H1 (cell line): ENCODE measurements around the gene LRRC45. TPM values are rescaled to one million over a fixed set of nuclear protein-coding genes. Genes with fewer than 3 reads are reported as not detected.

Source experiments
- CTCF ChIA-PET: fragments of 300-600 bp; sonication (Branson Sonifier 250); formaldehyde crosslinking; loops from one replicate; lab custom pipeline; 2021; ENCODE audit not compliant: partially characterized antibody; lab: Charles Lee
- POLR2A ChIA-PET: fragments of 300-600 bp; sonication (Branson Sonifier 250); formaldehyde crosslinking; loops from one replicate; lab custom pipeline; 2021; ENCODE audit warnings: inconsistent platforms; ENCODE audit not compliant: partially characterized antibody; lab: Charles Lee
- DNase-seq, 2 experiments: peaks; one replicate each; pipeline versions ENCODE4 v3.0.0 to v3.0.0-alpha.2; 2010 to 2022; ENCODE audit warnings: low spot score in 2 of 2, low read depth in 1 of 2, mixed read lengths in 1 of 2
- FAIRE-seq: peaks from 2 replicates; lab custom pipeline; 2011; peaks lifted over from hg19 to GRCh38; lab: Jason Lieb, UNC
- H2AFZ ChIP-seq: 2 replicates; pipeline ENCODE4 v1.8.1; 2012; ENCODE audit warnings: low read length, inconsistent platforms
- H2AK5ac ChIP-seq: 2 replicates; pipeline ENCODE4 v1.6.1; 2013; ENCODE audit warnings: low read depth, low read length
- H2BK120ac ChIP-seq: replicated peaks from 2 replicates; pipeline ENCODE3; 2013; ENCODE audit warnings: low read depth, low read length, inconsistent platforms
- H2BK12ac ChIP-seq: 2 replicates; pipeline ENCODE4 v1.6.1; 2013; ENCODE audit warnings: low read depth, low read length
- H2BK15ac ChIP-seq: 2 replicates; pipeline ENCODE4 v1.6.1; 2013; ENCODE audit warnings: low read length
- H2BK20ac ChIP-seq: 2 replicates; pipeline ENCODE4 v1.6.1; 2013; ENCODE audit warnings: low read length
- H2BK5ac ChIP-seq: 2 replicates; pipeline ENCODE4 v1.6.1; 2013; ENCODE audit warnings: low read depth, low read length
- H3K14ac ChIP-seq: 2 replicates; pipeline ENCODE4 v1.6.1; 2013; ENCODE audit warnings: inconsistent platforms; ENCODE audit not compliant: insufficient read length
- H3K18ac ChIP-seq: 2 replicates; pipeline ENCODE4 v1.6.1; 2013; ENCODE audit warnings: low read length; ENCODE audit errors: extremely low read depth
- H3K23ac ChIP-seq: 2 replicates; pipeline ENCODE4 v1.6.1; 2013; ENCODE audit warnings: inconsistent platforms; ENCODE audit not compliant: insufficient read length
- H3K23me2 ChIP-seq: 2 replicates; pipeline ENCODE4 v1.6.1; 2013; ENCODE audit warnings: low read depth, low read length
- H3K27ac ChIP-seq: 2 replicates; pipeline ENCODE4 v1.6.1; 2011; ENCODE audit warnings: low read depth, low read length, inconsistent platforms
- H3K27me3 ChIP-seq, 4 experiments: replicated peaks in 1 of 4; 1 replicate in 1 of 4; 2 replicates in 3 of 4; pipeline versions ENCODE4 v1.6.1 to v1.8.1; 2011 to 2013; ENCODE audit warnings: low read length in 3 of 4, mild to moderate bottlenecking in 3 of 4, inconsistent platforms in 2 of 4, mixed read lengths in 2 of 4, moderate library complexity in 1 of 4; ENCODE audit not compliant: control insufficient read depth in 3 of 4, insufficient read depth in 3 of 4; ENCODE audit errors: extremely low read depth in 1 of 4
- H3K36me3 ChIP-seq, 4 experiments: 2 replicates each; pipeline versions ENCODE4 v1.6.1 to v1.8.1; 2011 to 2013; ENCODE audit warnings: mild to moderate bottlenecking in 4 of 4, low read length in 3 of 4, moderate library complexity in 2 of 4, control low read depth in 1 of 4, inconsistent platforms in 1 of 4; ENCODE audit not compliant: insufficient read depth in 4 of 4, control insufficient read depth in 2 of 4
- H3K4ac ChIP-seq: replicated peaks from 2 replicates; pipeline ENCODE3; 2013; ENCODE audit warnings: low read length, low read depth, mixed read lengths, inconsistent platforms; ENCODE audit not compliant: insufficient read length
- H3K4me1 ChIP-seq, 4 experiments: replicated peaks in 1 of 4; 1 replicate in 1 of 4; 2 replicates in 3 of 4; pipeline versions ENCODE4 v1.6.1 to v1.8.1; 2011 to 2013; ENCODE audit warnings: low read length in 3 of 4, inconsistent platforms in 2 of 4, mixed read lengths in 1 of 4; ENCODE audit not compliant: insufficient read depth in 4 of 4, control insufficient read depth in 3 of 4
- H3K4me2 ChIP-seq, 2 experiments: 2 replicates each; pipeline versions ENCODE4 v1.6.1 to v1.8.1; 2011 to 2013; ENCODE audit warnings: low read depth in 2 of 2, low read length in 2 of 2, control low read depth in 1 of 2, inconsistent platforms in 1 of 2, mild to moderate bottlenecking in 1 of 2; ENCODE audit not compliant: insufficient read depth in 1 of 2
- H3K4me3 ChIP-seq, 4 experiments: fragments of 200-600, 300-600 bp in 1 of 4; sonication (generic), shearing (Covaris generic), sonication (Bioruptor Twin) in 1 of 4; 2 replicates each; pipeline versions ENCODE4 v1.5.1 to v1.8.1; 2011 to 2016; ENCODE audit warnings: low read length in 4 of 4, low read depth in 3 of 4, control low read depth in 2 of 4, inconsistent platforms in 2 of 4, mild to moderate bottlenecking in 2 of 4, mixed read lengths in 1 of 4, moderate library complexity in 1 of 4; ENCODE audit not compliant: insufficient read depth in 2 of 4; ENCODE audit errors: extremely low read depth in 1 of 4
- H3K56ac ChIP-seq: replicated peaks from 2 replicates; pipeline ENCODE3; 2013; ENCODE audit warnings: low read depth, mild to moderate bottlenecking, mixed read lengths, low read length, inconsistent platforms; ENCODE audit not compliant: insufficient read length
- H3K79me1 ChIP-seq: 2 replicates; pipeline ENCODE4 v1.6.1; 2013; ENCODE audit warnings: low read depth, low read length, control low read depth
- H3K79me2 ChIP-seq, 2 experiments: 2 replicates each; pipeline versions ENCODE4 v1.6.1 to v1.8.1; 2012 to 2013; ENCODE audit warnings: low read length in 2 of 2, mild to moderate bottlenecking in 2 of 2, inconsistent platforms in 1 of 2; ENCODE audit not compliant: insufficient read depth in 2 of 2, control insufficient read depth in 1 of 2
- H3K9ac ChIP-seq, 4 experiments: replicated peaks in 1 of 4; 1 replicate in 1 of 4; 2 replicates in 3 of 4; pipeline versions ENCODE4 v1.6.1 to v1.8.1; 2011 to 2013; ENCODE audit warnings: low read depth in 3 of 4, low read length in 3 of 4, control low read depth in 2 of 4, mild to moderate bottlenecking in 2 of 4, moderate library complexity in 2 of 4, inconsistent platforms in 1 of 4; ENCODE audit errors: extremely low read depth in 1 of 4
- H3K9me3 ChIP-seq, 2 experiments: 2 replicates each; pipeline versions ENCODE4 v1.6.1 to v1.8.1; 2012 to 2013; ENCODE audit warnings: mild to moderate bottlenecking in 2 of 2, moderate library complexity in 2 of 2, control low read depth in 1 of 2, inconsistent platforms in 1 of 2, low read depth in 1 of 2, low read length in 1 of 2, mixed read lengths in 1 of 2; ENCODE audit not compliant: insufficient read depth in 2 of 2
- H4K20me1 ChIP-seq, 2 experiments: replicated peaks in 1 of 2; 2 replicates each; pipeline versions ENCODE3 to v1.8.1; 2011 to 2013; ENCODE audit warnings: inconsistent platforms in 2 of 2, low read length in 2 of 2, mild to moderate bottlenecking in 1 of 2; ENCODE audit not compliant: insufficient read depth in 2 of 2, control insufficient read depth in 1 of 2
- H4K5ac ChIP-seq: 2 replicates; pipeline ENCODE4 v1.6.1; 2013; ENCODE audit warnings: low read length, low read depth, mixed read lengths, inconsistent platforms; ENCODE audit not compliant: insufficient read length
- H4K8ac ChIP-seq: 2 replicates; pipeline ENCODE4 v1.8.0; 2013; ENCODE audit warnings: mild to moderate bottlenecking, moderate library complexity, low read length, inconsistent platforms; ENCODE audit not compliant: insufficient read depth; ENCODE audit errors: extremely low read depth
- H4K91ac ChIP-seq: replicated peaks from 2 replicates; pipeline ENCODE3; 2013; ENCODE audit warnings: low read length, mixed read lengths, inconsistent platforms; ENCODE audit not compliant: insufficient read length
- PHF8 ChIP-seq: fragments of 200-600 bp; sonication (generic); conservative IDR thresholded peaks from 2 replicates; pipeline ENCODE4 v1.7.1; 2012; ENCODE audit warnings: low read depth, mild to moderate bottlenecking, inconsistent platforms, low read length, moderate library complexity
- WGBS, 2 experiments: shearing (Covaris generic) in 1 of 2; methylation state at CpG; one replicate each; pipeline versions ENCODE4 v1.1.6 to v1.1.7; 2013 to 2015; ENCODE audit warnings: low lambda C conversion rate in 2 of 2, mixed read lengths in 2 of 2, inconsistent platforms in 1 of 2, low coverage in 1 of 2, missing lambda C conversion rate in 1 of 2; ENCODE audit not compliant: insufficient replicate concordance in 2 of 2, insufficient coverage in 1 of 2, insufficient read length in 1 of 2; ENCODE audit errors: extremely low coverage in 1 of 2, missing lambda C conversion rate in 1 of 2; 5-methylcytosine and 5-hydroxymethylcytosine counted together
- polyA plus RNA-seq, 7 experiments: library from polyadenylated mRNA; depleted of rRNA in 3 of 7; stranded (reverse) in 5 of 7; unstranded in 2 of 7; fragments of >200 nt in 5 of 7; fragments of 200-250 nt in 2 of 7; gene quantifications; 1 replicate in 5 of 7; 2 replicates in 1 of 7; 4 replicates in 1 of 7; pipeline versions ENCODE4 v1.2.1 to v1.2.3, GENCODE V29; 2011 to 2013; ENCODE audit warnings: missing spikeins in 2 of 7, mixed read lengths in 2 of 7
- total RNA-seq: library from RNA; stranded (reverse); fragmentation: NEBNext Ultra II Directional; extraction: Animal tissue kit (Norgen Biotek cat#: 25700); gene quantifications from 2 replicates; pipeline ENCODE4 v1.2.1, GENCODE V29; 2021
- TF ChIP-seq, protein P1 (sequence below), 3 experiments: IDR thresholded peaks; 1 replicate in 2 of 3; 2 replicates in 1 of 3; pipeline versions ENCODE4 v1.5.1 to v1.6.1; 2011; ENCODE audit warnings: low read length in 3 of 3, mild to moderate bottlenecking in 3 of 3, inconsistent platforms in 2 of 3, low read depth in 1 of 3, moderate library complexity in 1 of 3; ENCODE audit not compliant: insufficient read depth in 1 of 3; ENCODE audit errors: control extremely low read depth in 1 of 3

LRRC45 gene
- total and polyA plus RNA-seq, 2 of the 8 experiments (the other 6 are each of a cell fraction or from before 2014, with no cell fraction given): 11.5 to 29.0 TPM

DNA sequence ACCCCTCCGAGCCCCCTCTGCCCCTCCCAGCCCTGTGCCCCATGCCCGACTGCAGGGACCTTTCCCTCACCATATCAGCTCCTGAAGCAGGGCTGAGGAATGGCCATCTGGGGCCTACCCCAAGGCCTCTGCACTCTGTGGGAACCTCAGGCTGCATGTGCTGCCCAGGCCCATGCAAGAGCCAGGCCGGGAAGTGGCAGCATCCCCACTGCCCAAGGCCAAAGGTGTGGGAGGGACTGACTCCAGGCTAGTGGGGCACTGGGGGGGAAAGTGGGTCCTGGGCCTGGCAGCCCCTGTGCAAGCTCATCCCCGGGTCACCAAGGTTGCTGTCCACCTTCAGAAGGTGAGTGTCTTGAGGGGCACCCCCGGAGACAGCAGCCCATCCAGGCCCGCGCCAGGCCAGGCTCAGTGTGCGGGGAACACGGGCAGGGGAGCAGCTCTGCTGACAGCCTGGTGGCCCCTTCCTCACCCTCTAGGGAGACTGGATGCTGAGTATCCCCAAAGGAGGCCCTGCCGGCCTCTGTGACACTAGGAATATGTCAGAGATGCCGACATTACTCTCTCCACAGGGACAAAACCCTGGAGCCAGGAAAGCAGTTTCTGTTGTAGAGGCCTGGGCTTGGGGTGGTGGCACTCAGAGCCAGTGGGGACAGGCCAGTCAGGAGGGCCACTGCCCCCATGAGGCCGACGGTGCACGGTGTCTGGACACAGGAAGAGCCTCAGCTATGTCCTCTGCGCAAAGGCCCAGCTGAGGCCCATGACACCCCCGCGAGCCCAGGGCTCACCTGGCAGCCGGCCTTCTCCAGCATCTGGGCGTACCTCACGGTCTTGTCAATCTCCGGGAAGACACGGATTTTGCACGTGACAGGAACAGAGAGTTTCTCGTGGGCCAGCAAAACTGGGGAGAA lies 39.2 kb downstream of the LRRC45 start:
- no peak for TF ChIP-seq PHF8
- TF ChIP-seq, protein P1, sequence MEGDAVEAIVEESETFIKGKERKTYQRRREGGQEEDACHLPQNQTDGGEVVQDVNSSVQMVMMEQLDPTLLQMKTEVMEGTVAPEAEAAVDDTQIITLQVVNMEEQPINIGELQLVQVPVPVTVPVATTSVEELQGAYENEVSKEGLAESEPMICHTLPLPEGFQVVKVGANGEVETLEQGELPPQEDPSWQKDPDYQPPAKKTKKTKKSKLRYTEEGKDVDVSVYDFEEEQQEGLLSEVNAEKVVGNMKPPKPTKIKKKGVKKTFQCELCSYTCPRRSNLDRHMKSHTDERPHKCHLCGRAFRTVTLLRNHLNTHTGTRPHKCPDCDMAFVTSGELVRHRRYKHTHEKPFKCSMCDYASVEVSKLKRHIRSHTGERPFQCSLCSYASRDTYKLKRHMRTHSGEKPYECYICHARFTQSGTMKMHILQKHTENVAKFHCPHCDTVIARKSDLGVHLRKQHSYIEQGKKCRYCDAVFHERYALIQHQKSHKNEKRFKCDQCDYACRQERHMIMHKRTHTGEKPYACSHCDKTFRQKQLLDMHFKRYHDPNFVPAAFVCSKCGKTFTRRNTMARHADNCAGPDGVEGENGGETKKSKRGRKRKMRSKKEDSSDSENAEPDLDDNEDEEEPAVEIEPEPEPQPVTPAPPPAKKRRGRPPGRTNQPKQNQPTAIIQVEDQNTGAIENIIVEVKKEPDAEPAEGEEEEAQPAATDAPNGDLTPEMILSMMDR (IDR thresholded peaks at IDR 0.05; ENCODE audit: control extremely low read depth in 1 of 3, insufficient read depth in 1 of 3, low read depth in 1 of 3, low read length in 3 of 3): peak in 1 of 3 experiments; percentile 22; a peak in 1 of 4 replicates
- DNase-seq (no peak), FAIRE-seq (no peak)
- H3K36me3 ChIP-seq: peaks cover 8 to 24% (median 16%) of the 10 kb centered on the region in 4 experiments; a peak in 5 of 8 replicates
- H2BK120ac ChIP-seq: no peak overlapping the region
- H3K27ac ChIP-seq: no peak overlapping the region
- no peaks in the 10 kb centered on the region for H3K79me2 ChIP-seq
- 94% methylated on average over 23 of the region's 24 CpGs; no CpG with 5 or more reads in 1 of the 2 experiments for WGBS, 2 experiments
- H4K20me1 ChIP-seq: peaks cover 0 to 9% of the 10 kb centered on the region in 2 experiments
- no peak overlapping the region for H4K91ac ChIP-seq
- no peak overlapping the region for H3K56ac ChIP-seq
- H3K9ac ChIP-seq: no peak overlapping the region
- H4K5ac ChIP-seq: no peak overlapping the region
- H3K14ac ChIP-seq: no peak overlapping the region
- POLR2A ChIA-PET: interaction anchor here (0.9 to 16.2 kb wide), 10 partner anchors 7 to 128 kb away, joined by 3 to 161 read pairs (median 6); partner anchors contain the start of genes DCXR, GPS1, RAC3 and RFNG
- no peaks in the 10 kb centered on the region for H3K9me3 ChIP-seq
- no peak overlapping the region for H2BK20ac ChIP-seq
- H3K79me1 ChIP-seq: peaks cover 5% of the 10 kb centered on the region; the same call in 1 of the 2 replicates
- H2BK15ac ChIP-seq: no peak overlapping the region
- no peak overlapping the region for H3K4me3 ChIP-seq
- H3K4me1 ChIP-seq: peaks cover 0 to 10% (median 5%) of the 10 kb centered on the region in 4 experiments; a peak in 5 of 7 replicates
- CTCF ChIA-PET: interaction anchor here (0.8 to 2.8 kb wide), 6 partner anchors 9 to 43 kb away, joined by 3 to 15 read pairs (median 4); no protein-coding TSS in a partner anchor
- no peak overlapping the region for H2AK5ac ChIP-seq
- H3K4ac ChIP-seq: no peak overlapping the region
- H3K27me3 ChIP-seq: no peaks in the 10 kb centered on the region
- no peak overlapping the region for H3K18ac ChIP-seq
- no peak overlapping the region for H2BK12ac ChIP-seq
- H3K23ac ChIP-seq: no peak overlapping the region
- H2AFZ ChIP-seq: no peak overlapping the region
- no peak overlapping the region for H3K4me2 ChIP-seq
- no peak overlapping the region for H2BK5ac ChIP-seq
- H4K8ac ChIP-seq: no peak overlapping the region; the same call in 1 of the 2 replicates
- H3K23me2 ChIP-seq: peaks cover 8% of the 10 kb centered on the region; the same call in 1 of the 2 replicates
